ENCODE results near the gene NRARP. TPM values are rescaled to one million over a fixed set of nuclear protein-coding genes. Genes with fewer than 3 reads are reported as not detected.

Gene NRARP
- total RNA-seq, 1 donor from 2014 or later, result 1.8 TPM

DNA sequence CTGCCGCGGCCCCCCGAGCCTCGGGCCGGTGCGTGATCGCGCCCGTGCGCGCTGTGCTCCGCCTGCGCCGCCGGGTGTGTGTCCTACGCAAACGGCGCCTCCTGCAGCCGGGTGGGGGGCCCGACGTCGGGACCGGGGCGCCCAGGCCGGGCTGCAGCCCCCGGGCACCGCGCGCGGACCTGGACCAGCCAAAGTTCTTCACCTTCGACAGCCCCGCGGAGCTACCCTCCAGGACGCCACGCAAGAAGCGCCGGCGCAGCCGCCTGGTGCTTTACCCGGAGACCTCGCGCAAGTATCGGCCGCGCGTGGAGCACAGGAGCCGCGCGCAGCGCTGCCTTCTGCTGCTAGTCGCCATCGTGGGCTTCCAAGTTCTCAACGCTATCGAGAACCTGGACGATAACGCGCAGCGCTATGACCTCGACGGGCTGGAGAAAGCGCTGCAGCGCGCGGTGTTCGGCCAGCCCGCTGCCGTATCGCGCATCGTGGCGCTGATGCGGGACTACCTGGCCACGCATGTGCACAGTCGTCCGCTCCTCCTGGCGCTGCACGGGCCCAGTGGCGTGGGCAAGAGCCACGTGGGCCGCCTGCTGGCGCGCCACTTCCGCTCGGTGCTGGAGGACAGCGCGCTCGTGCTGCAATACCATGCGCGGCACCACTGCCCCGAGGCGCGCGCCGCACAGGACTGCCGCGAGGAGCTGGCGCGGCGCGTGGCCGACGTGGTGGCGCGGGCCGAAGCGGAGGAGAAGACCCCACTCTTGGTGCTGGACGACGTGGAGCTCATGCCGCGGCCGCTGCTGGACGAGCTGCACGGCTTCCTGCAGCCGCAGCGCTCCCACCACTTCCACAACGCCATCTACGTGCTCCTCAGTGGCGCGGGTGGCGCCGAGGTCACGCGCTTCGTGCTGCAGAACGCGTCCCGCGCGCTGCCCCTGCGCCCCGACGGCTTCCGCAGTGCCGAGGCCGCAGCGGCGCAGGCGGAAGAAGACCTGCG lies 23.1 kb downstream of the NRARP start:
- intact Hi-C loops (cut with micrococcal nuclease), result no loop called here

DNA sequence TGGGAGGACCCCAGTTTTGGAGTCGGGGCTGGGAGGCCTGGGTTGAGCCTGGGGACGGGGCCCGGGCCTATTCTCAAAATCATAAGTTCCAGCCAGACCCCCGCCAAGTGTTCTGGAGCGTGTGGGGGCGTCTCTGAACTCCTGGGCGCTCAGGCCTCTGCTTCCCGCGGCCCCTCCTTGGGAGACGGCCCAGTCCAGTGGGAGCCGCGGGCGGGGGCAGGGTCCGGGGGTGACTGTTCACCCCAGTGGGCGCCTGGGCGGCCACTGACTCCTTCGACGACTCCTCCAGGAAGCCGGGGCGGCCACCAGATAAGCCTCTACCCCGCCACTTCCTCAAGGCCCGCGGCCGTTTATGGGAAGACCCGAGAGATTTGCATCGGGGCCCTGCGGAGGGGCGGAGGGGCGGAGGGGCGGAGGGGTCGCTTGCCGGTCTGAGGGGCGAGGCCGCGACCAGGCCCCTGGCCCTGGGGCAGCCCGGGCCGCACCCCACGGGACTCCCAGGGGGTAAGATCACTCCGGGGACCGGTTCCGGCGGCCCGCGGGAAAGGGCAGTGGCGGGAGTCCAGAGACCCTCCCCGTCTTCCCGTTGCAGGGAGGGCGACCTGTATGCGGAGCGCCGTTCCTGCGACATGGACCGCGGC lies 23.9 kb downstream of the NRARP start:
- intact Hi-C loops (cut with micrococcal nuclease), result no loop called here

DNA sequence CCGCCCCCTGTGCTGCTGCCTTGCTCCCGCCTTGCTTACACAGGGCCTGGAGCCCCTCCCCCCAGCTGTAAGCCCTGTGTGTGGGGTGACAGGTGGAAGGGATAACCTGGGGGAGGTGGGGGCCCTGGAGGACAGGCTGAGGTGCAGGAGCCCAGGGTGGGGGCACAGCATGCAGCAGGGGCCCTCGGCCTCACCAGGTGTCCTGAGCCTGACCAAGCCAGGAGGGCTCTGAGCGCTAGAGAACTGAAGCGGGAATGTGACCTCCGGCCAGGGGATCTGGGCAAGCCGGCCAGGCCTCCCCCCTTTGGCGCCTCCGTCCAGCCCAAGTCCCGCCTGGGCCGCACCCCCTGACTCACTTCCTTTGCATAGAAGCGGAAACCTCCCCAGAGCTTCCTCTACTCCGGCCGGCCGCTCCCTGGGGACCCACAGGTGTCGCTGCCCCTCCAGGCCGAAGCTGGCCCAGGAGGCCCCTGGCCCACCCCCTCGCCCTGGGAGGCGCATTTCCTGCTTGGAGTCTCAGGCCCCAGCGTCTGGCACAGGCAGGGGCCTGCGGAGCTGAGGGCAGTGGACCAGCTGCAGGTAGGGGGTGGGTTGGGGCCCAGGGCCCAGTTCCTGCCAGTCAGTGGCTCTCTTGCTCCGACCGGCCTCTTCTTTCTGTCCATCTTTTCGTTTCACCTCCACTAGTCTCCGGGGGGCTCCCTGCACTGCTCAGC lies 24.6 kb downstream of the NRARP start, which contains the start of gene TOR4A:
TOR4A (plus strand) TSS at position 398 of the 713 bp plus-strand sequence. CDS start 964 bp downstream, outside the sequence.
- intact Hi-C loops (cut with micrococcal nuclease), result no loop called here

DNA sequence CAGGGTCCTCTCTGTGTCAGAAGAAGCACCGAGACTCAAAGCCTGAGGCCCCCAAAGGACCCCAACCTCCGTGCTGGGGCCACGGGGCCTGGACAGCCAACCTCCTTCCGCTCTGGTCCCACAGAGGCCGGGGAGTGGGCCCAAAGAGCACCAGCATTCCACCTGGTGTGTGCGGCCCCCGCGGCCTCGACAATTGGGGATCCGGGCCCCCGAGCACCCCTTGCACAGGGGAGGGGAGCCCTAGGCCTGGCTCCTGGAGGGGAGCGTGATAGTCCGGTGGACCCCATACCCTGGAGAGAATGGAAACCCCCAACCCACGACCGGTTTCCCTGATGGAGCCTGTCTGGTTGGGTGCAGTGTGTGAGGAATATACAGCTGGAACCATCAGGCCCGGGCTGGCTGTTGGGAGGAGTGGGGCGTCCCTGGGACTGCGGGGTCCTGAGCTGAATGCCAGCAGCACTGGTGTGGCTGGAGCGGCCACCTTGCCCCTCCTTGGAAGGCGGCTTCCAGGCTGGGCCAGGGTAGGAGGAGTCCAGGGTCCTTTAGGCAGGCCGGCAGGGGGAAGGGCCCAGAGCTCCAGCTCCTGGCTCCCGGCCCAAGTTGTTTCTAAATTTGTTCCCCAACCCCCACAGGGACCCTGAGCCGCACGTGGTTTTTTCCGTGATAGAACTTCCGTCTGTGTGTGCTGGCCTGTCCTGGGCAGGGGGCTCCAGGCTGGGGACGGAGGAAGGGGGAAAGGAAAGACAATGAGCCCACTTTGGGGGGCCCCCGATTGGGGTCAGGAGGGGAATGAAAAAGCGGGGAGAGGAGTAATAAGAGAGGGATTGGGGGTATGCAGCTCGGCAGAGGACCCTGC lies 25.4 kb downstream of the NRARP start:
- intact Hi-C loops (cut with micrococcal nuclease), result no loop called here

DNA sequence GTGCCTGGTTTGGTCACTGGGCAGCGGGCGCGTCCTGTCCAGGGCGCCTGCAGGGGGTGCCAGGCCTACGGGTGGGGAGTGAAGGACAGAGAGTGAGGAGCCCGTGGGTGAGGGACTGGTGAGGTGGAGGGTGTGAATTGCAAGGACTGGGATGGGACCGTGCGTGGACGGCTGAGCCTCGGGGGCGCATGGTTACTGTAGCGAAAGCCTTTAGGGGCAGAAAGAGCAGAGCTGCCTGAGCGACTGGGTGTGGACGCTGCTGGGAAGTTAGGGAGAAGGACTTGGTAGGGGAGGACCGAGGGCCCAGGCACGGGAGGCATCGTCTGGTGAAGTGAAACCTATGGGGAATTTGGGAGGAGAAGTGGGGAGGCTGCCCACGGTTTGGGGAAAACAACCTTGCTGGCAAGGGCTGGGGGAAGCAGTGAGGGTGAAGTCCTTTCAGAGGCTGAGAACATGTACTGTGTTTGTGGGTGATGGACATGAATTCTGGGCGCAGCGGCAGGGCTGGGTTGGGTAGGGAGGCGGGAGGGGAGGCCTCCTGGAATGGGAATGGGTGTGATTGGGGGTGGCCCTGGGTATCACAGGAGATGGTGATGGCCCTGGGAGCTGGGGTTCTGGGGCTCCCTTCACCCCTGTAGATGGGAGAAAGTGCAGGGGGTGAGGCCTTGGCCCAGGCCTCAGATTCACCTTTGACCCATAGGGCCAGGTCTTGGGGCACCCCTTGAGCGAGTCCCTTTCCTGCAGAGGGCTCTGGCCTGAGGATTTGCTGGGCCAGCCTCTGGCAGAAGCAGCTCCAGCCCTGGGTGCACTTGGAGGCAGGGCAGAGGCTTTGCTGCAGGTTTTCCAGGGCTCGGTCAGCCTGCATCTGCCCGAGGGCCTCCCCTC lies 26.2 kb downstream of the NRARP start:
- intact Hi-C loops (cut with micrococcal nuclease), result no loop called here

DNA sequence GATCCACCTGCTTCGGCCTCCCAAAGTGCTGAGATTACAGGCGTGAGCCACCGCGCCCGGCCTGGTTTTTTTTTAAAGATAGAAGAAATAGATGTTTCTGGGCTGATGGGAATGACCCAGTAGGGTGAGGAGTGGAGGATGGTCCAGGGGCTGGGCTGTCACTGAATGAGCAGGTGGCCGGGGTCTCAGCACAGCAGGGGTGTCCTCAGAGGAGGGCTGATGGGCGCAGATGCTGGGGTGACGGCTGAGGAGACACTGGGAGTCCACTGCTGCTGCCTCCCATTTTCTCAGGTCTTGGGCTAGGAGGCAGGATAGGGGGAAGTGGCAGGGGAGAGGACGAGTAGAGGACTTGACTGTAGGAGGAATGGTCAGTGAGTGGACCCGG lies 26.9 kb downstream of the NRARP start:
- intact Hi-C loops (cut with micrococcal nuclease), result no loop called here

DNA sequence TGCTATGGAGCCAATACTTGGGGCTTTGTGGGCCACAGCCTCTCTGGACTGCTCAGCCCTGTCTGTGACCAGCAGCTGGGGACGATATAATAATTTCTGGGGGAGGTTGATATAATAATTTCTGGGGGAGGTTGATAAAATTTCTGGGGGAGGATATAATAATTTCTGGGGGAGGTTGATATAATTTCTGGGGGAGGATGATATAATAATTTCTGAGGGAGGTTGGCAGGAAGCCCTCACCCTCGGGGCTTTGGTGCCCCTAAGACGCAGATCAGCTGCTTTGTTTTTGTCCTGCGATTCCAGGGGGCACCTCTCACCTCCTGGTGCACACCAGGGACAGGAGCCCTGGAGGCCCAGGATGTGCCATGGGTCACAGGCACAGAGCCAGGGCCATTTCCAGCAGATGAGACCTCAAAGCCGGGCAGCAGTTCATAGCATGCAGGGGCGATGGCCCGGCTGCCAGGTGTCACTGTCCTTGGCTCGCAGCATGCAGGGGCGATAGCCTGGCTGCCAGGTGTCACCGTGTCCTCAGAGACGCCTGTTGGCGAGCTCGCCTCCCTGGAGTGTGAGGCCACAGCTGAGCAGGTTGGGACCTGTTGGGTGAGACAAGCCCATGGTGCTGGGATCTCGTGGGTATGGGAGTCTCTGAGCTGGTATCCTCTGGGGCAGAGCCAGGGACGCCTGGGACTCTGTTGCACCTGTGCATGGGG lies 28.3 kb downstream of the NRARP start:
- intact Hi-C loops (cut with micrococcal nuclease), result no loop called here

DNA sequence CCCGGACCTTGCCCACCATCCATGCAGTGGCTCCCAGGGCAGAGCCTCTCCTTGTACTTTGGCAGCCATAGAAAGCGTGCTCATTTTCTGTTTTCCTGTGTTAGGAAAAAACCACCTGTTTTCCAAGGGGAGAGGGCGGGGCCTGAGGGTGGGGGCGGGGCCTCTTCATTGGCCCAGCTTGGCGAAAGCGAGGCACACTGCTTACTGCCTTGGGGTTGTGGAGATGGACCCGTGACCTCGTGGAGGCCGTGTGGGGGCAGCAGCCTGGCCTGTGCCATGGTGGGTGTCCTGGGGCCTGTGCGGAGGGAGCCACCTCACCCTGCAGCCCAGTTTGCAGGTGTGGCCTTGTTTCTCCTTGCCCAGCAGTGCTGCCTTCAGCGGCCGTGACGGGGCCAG lies 29.0 kb downstream of the NRARP start:
- intact Hi-C loops (cut with micrococcal nuclease), result no loop called here

DNA sequence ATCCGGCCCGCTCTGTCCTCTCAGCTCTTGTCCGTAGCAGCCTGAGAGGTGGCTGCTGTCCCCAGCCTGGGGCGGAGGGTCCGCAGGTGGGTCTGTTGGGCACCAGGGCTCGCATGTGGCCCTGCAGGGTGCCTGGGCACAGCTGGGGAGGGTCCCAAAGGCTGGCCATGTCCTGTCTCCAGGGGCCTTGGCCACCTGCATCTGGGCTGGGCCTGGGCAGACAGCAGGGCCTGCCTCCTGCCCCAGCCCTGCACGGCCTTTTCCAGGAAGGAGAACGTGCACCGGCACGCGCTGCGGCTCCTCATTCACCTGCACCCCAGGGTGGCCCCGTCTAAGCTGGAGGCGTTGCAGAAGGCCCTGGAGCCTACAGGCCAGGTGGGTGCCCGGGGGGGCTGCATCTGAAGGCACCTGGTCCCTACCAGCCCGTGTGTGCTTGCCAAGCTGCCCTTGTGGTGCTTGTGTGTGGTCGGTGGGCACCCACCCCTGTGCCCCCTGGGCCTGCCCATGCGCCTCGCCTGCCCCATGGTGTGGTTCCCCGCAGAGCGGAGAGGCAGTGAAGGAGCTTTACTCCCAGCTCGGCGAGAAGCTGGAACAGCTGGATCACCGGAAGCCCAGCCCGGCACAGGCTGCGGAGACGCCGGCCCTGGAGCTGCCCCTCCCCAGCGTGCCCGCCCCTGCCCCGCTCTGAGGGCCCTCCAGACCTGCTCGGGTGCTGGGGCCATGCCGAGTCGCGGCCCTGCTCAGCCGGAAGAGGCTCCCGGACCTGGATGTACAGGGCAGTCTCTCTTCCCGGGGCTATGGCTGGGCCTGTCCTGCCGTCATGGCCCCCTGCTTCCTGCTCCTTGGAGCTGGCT lies 29.6 kb downstream of the NRARP start:
- intact Hi-C loops (cut with micrococcal nuclease), result no loop called here

DNA sequence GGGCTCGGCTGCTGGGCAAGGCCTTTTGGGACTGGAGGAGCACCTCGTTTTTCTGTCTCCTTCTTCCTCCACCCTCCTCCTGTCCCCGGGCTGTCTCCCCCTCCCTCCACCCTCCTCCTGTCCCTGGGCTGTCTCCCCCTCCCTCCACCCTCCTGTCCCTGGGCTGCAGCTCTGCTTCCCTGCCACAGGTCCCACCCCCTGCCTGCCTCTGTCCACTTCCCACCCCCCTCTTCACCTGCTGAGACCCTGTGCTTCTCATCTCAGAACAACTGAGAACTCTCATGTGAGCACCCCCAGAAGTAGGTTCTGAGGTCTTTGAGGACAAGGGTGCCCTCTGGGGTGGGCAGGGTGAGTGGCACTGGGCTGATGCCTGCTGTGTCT lies 30.4 kb downstream of the NRARP start:
- intact Hi-C loops (cut with micrococcal nuclease), result no loop called here

DNA sequence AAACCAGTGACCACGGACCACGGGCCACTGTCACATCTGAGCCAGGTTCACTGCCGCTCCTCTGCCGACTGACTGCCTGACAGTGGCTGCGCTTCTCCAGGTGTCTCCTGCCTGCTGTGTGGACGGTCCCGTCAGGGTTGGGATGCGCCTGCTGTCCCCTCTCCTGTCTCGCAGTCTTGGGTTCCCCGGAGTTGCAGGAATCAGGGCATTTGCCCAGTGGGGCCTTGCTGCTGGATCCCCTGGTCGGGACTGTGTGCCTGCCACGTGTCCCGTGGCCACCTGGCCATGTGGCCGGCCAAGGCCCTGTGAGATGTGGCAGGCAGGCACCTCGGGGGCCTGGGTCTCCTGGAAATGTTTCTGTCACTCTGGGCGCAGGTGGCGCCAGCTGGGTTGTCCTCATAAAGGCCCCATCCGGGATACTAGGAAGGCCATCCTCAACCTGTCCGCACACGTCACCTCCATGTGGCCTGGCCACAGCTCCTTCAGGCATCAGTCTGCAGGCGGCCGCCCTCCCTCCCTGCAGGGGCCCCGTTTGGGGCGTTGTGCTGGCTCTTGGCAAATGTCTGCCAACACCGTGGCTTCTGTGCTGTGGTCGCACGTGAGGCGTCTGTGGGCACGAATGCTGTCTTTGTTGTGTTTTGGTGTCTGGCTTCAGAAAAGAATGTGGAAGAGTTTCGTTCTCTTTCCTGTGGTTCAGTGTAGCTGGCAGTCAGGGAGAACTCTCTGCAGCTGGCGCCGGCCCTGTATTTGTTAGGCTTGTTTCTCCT lies 31.0 kb downstream of the NRARP start:
- intact Hi-C loops (cut with micrococcal nuclease), result no loop called here

DNA sequence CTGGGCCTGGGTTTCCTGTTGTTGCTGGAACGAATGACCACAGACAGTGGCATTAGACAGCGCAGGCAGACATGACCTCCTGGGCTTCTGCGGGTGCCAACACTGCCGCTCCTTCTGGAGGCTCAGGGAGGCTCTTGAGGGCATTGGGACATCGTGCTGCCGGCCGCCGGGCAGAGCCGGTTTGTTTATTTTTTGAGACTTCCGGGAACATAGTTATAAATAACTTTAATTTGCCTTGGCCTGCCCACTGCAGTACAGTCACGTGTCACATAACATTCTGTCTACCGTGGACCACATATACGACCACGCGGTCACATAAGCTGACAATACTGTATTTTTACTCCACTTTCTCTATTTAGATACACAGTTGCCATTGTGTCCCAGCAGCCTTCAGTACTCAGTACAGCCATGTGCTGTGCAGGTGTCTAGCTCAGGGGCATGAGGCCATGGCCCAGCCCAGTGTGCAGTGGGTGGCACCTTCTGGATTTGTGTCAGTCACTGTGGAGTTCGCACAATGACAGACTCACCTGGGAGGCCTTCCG lies 32.8 kb downstream of the NRARP start:
- intact Hi-C loops (cut with micrococcal nuclease), result no loop called here

DNA sequence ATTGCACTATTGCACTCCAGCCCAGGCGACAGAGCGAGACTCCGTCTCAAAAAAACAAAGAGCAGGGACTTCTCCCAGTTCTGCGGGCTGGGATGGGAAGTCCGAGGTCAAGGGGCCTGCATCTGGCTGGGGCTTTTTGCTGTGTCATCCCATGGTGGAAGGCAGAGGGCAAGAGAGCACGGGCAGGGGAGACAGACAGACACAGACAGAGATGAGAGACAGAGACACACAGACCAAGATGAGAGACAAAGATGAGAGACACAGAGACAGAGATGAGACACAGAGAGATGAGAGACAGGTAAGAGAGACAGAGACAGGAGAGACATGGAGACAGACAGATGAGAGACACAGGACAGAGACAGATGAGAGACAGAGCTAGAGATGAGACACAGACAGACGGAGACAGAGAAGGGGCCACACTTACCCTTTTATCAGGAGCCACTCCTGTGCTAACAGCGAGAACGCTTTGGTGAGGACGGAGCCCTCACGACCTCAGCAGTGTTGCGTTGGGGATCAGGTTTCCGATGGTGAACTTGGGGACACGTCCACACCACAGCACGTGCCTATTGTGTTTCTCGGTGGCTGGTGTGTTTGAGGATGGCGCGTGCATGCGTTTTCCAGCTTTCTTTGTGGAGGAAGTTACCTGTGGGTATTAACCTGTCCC lies 33.4 kb downstream of the NRARP start:
- intact Hi-C loops (cut with micrococcal nuclease), result no loop called here

DNA sequence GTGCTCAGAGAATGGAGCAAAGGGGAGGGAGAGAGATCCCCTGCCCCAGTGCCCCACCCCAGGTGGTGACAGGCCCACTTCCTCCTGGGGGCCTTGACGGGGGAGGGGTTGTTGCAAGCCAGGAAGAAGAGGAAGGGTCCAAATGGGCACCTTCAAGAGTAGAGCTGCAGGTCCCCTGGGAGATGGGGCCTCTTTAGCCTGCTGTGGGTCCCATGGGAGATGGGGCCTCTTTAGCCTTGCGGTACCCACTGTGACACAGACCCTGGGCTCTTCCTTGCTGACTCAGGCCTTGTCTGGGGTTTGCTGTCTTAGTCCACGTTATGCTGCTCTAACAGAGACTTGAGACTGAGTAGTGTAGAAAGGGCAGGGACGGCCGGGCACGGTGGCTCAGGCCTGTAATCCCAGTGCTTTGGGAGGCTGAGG lies 34.1 kb downstream of the NRARP start:
- intact Hi-C loops (cut with micrococcal nuclease), result no loop called here

DNA sequence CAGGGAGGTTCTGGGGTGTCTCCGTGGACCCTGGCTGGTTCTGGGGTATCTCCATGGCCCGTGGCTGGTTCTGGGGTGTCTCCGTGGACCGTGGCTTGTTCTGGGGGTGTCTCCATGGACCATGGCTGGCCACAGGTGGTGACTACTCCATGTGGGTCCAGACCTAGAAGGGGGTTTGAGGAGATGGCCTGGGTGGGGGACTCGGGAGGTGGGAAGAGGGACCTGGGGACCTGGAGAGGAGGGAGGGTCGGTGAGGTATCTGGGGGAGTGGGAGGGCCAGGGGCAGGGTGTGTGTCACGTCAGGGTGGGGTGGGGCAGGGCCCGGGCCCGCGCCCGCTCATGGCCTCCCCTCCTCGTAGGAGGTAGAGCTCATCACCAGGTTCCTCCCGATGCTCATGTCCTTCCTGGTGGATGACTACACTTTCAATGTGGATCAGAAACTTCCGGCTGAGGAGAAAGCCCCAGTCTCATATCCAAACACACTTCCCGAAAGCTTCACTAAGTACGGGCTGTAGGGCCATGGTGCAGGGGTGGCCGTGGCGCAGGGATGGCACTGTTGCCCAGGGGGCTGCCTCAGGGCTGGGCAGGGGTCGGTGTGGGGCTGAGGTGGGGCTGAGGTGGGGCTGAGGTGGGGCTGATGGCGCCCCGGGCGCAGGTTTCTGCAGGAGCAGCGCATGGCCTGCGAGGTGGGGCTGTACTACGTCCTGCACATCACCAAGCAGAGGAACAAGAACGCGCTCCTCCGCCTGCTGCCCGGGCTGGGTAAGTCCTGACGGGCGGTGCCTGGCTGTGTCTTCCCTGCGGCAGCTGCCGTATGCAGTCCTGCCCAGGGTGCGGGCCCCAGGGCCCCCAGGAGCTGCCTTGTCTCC lies 35.3 kb downstream of the NRARP start:
- intact Hi-C loops (cut with micrococcal nuclease), result no loop called here

DNA sequence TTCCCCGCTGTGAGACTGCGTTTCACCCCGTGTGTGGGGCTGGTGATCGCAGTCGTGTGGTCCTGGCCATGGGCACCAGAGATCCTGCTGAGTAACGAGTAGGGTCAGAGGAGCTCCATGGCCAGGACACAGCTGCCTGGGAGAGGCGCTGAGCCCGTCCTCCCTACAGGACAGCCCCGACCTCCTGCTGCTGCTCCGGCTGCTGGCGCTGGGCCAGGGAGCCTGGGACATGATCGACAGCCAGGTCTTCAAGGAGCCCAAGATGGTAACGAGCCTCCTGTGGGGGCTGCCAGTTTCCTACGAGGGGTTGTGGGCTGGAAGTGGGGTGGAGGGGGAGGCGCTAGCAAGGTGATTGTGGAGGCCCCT lies 35.9 kb downstream of the NRARP start:
- intact Hi-C loops (cut with micrococcal nuclease), result no loop called here
